ENCODE measurements around the gene GSTO2. TPM values are rescaled to one million over a fixed set of nuclear protein-coding genes. Genes with fewer than 3 reads are reported as not detected.

The GSTO2 gene
- total RNA-seq, 3 donors from 2014 or later (not counting 1 experiment from before 2014, with no cell fraction given) = 0.75 to 1.4 (median 0.84) TPM

DNA sequence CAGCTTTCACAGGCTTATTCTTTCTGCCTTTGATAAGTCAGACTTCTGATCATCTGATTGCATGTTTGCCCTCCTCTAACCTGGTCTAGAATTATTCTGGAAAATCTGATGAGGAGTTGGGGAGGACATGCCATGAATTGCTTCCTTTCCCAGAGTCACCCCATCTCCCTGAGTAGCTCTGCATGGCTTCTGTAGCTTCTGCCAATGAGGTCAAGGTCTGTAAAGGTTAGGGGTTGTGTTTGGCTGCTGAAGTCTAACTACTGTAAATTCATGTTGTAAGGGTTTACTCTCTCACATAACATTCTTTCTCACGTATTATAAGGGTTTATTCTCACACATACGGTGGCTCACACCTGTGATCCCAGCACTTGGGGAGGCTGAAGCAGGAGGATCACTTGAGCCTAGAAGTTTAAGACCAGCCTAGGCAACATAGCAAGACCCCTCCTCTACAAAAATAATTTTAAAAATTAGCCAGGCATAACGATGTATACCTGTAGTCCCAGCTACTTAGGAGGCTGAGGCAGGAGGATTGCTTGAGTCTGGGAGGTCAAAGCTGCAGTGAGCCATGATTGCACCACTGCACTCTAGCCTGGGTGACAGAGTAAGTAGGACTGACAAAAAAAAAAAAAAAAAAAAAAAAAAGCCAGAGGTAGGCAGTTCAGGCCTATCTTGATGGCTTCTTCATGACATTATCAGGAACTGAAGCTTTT lies 10.7 kb downstream of the GSTO2 start:
- intact Hi-C loops (cut with micrococcal nuclease) = no loop called here
- H3K4me1 Mint-ChIP-seq = peaks cover 0 to 3% of the 10 kb centered on the region in 2 donors
- H3K27ac Mint-ChIP-seq = no peak overlapping the region
- no peak overlapping the region for H3K4me3 ChIP-seq (ENCODE audit: low read length)
- 100% methylated on average over 3 of the region's 3 CpGs for WGBS (ENCODE audit: insufficient coverage)
- no peak for ATAC-seq
- H3K27me3 Mint-ChIP-seq (ENCODE audit: low read depth in 2 of 2) = peaks cover 18 to 28% of the 10 kb centered on the region in 2 donors
- peaks cover 5% of the 10 kb centered on the region for H3K4me1 ChIP-seq (ENCODE audit: control insufficient read depth, insufficient read depth, low read length)
- no peaks in the 10 kb centered on the region for H3K36me3 ChIP-seq (ENCODE audit: control insufficient read depth, insufficient read depth, low read length)
- H3K36me3 Mint-ChIP-seq = no peaks in the 10 kb centered on the region
- H3K9me3 ChIP-seq (ENCODE audit: control insufficient read depth, insufficient read depth, low read length) = no peaks in the 10 kb centered on the region
- no peak for DNase-seq
- no peak overlapping the region for H3K4me3 Mint-ChIP-seq
- TF ChIP-seq, protein P1, sequence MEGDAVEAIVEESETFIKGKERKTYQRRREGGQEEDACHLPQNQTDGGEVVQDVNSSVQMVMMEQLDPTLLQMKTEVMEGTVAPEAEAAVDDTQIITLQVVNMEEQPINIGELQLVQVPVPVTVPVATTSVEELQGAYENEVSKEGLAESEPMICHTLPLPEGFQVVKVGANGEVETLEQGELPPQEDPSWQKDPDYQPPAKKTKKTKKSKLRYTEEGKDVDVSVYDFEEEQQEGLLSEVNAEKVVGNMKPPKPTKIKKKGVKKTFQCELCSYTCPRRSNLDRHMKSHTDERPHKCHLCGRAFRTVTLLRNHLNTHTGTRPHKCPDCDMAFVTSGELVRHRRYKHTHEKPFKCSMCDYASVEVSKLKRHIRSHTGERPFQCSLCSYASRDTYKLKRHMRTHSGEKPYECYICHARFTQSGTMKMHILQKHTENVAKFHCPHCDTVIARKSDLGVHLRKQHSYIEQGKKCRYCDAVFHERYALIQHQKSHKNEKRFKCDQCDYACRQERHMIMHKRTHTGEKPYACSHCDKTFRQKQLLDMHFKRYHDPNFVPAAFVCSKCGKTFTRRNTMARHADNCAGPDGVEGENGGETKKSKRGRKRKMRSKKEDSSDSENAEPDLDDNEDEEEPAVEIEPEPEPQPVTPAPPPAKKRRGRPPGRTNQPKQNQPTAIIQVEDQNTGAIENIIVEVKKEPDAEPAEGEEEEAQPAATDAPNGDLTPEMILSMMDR (IDR thresholded peaks at IDR 0.05) = no peak
- no peak overlapping the region for H3K27ac ChIP-seq (ENCODE audit: low read length)
- H3K9me3 Mint-ChIP-seq = no peaks in the 10 kb centered on the region
- H3K27me3 ChIP-seq (ENCODE audit: control insufficient read depth, insufficient read depth, low read length) = peaks cover 10% of the 10 kb centered on the region

- intact Hi-C loops (cut with micrococcal nuclease) = no loop called here
- H3K4me3 ChIP-seq (ENCODE audit: low read length) = no peak overlapping the region
- Mint-ChIP-seq H3K27me3 (ENCODE audit: low read depth in 2 of 2) (peaks cover 16 to 36% of the 10 kb centered on the region in 2 donors), H3K4me1 (no peaks in the 10 kb centered on the region), H3K4me3 (no peak overlapping the region), H3K9me3 (no peaks in the 10 kb centered on the region), H3K36me3 (no peaks in the 10 kb centered on the region), H3K27ac (no peak overlapping the region)
- DNase-seq (no peak), ATAC-seq (no peak)
- TF ChIP-seq, protein P1 (IDR thresholded peaks at IDR 0.05) = no peak
- no peaks in the 10 kb centered on the region for H3K9me3 ChIP-seq (ENCODE audit: control insufficient read depth, insufficient read depth, low read length)
- H3K4me1 ChIP-seq (ENCODE audit: control insufficient read depth, insufficient read depth, low read length) = no peaks in the 10 kb centered on the region
- H3K36me3 ChIP-seq (ENCODE audit: control insufficient read depth, insufficient read depth, low read length) = no peaks in the 10 kb centered on the region
- H3K27me3 ChIP-seq (ENCODE audit: control insufficient read depth, insufficient read depth, low read length) = no peaks in the 10 kb centered on the region
- H3K27ac ChIP-seq (ENCODE audit: low read length) = no peak overlapping the region
- 87% methylated on average over 3 of the region's 3 CpGs for WGBS (ENCODE audit: insufficient coverage)
Measured at GRCh38 chr10:104281694-104282093, 12.7 kb downstream of the GSTO2 start.

DNA sequence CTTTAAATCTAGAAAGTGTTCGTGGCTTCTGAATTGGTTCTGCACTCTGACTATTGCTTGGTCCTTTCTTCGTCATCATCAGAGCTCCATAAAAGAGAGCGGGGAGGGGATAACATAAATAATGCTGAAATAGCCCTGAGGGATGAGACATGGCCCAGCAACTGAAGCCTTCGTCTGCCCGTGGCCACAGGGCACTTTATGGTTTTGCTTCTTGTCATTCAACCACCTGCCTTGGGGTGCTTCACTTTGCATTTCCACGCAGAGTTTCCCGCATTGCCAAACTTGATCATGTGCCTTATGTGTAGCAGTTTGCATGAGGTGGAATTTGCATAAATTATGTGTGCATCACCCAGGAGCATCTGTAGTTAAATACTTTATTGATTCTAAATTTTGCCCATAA lies 15.9 kb downstream of the GSTO2 start:
- DNase-seq = no peak
- no peaks in the 10 kb centered on the region for H3K27me3 ChIP-seq (ENCODE audit: control insufficient read depth, insufficient read depth, low read length)
- WGBS (ENCODE audit: insufficient coverage) = 82% methylated on average over 7 of the region's 7 CpGs
- no peaks in the 10 kb centered on the region for H3K9me3 ChIP-seq (ENCODE audit: control insufficient read depth, insufficient read depth, low read length)
- no peak overlapping the region for H3K27ac Mint-ChIP-seq
- ATAC-seq = no peak
- TF ChIP-seq, protein P1 (IDR thresholded peaks at IDR 0.05) = no peak
- no peaks in the 10 kb centered on the region for H3K4me1 ChIP-seq (ENCODE audit: control insufficient read depth, insufficient read depth, low read length)
- no peak overlapping the region for H3K27ac ChIP-seq (ENCODE audit: low read length)
- H3K4me3 ChIP-seq (ENCODE audit: low read length) = no peak overlapping the region
- intact Hi-C loops (cut with micrococcal nuclease) = no loop called here
- no peaks in the 10 kb centered on the region for H3K4me1 Mint-ChIP-seq
- H3K9me3 Mint-ChIP-seq = no peaks in the 10 kb centered on the region
- H3K27me3 Mint-ChIP-seq (ENCODE audit: low read depth in 2 of 2) = peaks cover 26 to 30% of the 10 kb centered on the region in 2 donors
- no peaks in the 10 kb centered on the region for H3K36me3 Mint-ChIP-seq
- H3K4me3 Mint-ChIP-seq = no peak overlapping the region
- no peaks in the 10 kb centered on the region for H3K36me3 ChIP-seq (ENCODE audit: control insufficient read depth, insufficient read depth, low read length)

- no peaks in the 10 kb centered on the region for H3K36me3 Mint-ChIP-seq
- no peak overlapping the region for H3K4me3 ChIP-seq (ENCODE audit: low read length)
- no peaks in the 10 kb centered on the region for H3K36me3 ChIP-seq (ENCODE audit: control insufficient read depth, insufficient read depth, low read length)
- TF ChIP-seq, protein P1 (IDR thresholded peaks at IDR 0.05) = no peak
- ATAC-seq = no peak
- peaks cover 3% of the 10 kb centered on the region for H3K27me3 ChIP-seq (ENCODE audit: control insufficient read depth, insufficient read depth, low read length)
- DNase-seq = no peak
- peaks cover 7% of the 10 kb centered on the region for H3K4me1 ChIP-seq (ENCODE audit: control insufficient read depth, insufficient read depth, low read length)
- no peaks in the 10 kb centered on the region for H3K9me3 Mint-ChIP-seq
- peaks cover 7 to 8% of the 10 kb centered on the region in 2 donors for H3K4me1 Mint-ChIP-seq
- H3K9me3 ChIP-seq (ENCODE audit: control insufficient read depth, insufficient read depth, low read length) = no peaks in the 10 kb centered on the region
- no peak overlapping the region for H3K27ac ChIP-seq (ENCODE audit: low read length)
- intact Hi-C loops (cut with micrococcal nuclease) = no loop called here
- no peak overlapping the region for H3K4me3 Mint-ChIP-seq
- WGBS (ENCODE audit: insufficient coverage) = 89% methylated on average over 2 of the region's 2 CpGs
- H3K27ac Mint-ChIP-seq = no peak overlapping the region
- H3K27me3 Mint-ChIP-seq (ENCODE audit: low read depth in 2 of 2) = peaks cover 28 to 38% of the 10 kb centered on the region in 2 donors
Measured at GRCh38 chr10:104286939-104287338, 18.0 kb downstream of the GSTO2 start.

Data from natural killer cell (primary cell).